Measurements from ENCODE around the gene SUMO2. TPM values are rescaled to one million over a fixed set of nuclear protein-coding genes. Genes with fewer than 3 reads are reported as not detected.

SUMO2 gene
- total RNA-seq, 1 experiment from 2014 or later = 859 TPM

- H3K27me3 ChIP-seq (ENCODE audit: insufficient read depth, low read length) = no peaks in the 10 kb centered on the region
- no TSS peak for BruUV-seq (replicated peaks)
- H3K27ac ChIP-seq (ENCODE audit: low read depth, low read length) = no peak overlapping the region
- H3K9me2 ChIP-seq (ENCODE audit: insufficient read depth) = no peaks in the 10 kb centered on the region
- H3K79me2 ChIP-seq (ENCODE audit: insufficient read depth, low read length) = peaks cover 85% of the 10 kb centered on the region
- ATAC-seq (no peak), DNase-seq (ENCODE audit: low read depth, low spot score) (no peak)
- POLR2A ChIA-PET = interaction anchor here (0.8 to 1.8 kb wide), 2 partner anchors 13 to 72 kb away, joined by 3 to 4 read pairs; no protein-coding TSS in a partner anchor
- RAD21 ChIA-PET (ENCODE audit: low non-redundant PET in 1 of 2, low total read pairs in 2 of 2, uncharacterized antibody in 2 of 2, unreplicated experiment in 2 of 2) = no interaction called here
- H3K4me1 ChIP-seq (ENCODE audit: control insufficient read depth in 1 of 2, insufficient read depth in 2 of 2, low read length in 2 of 2) = peaks cover 43 to 78% of the 10 kb centered on the region in 2 experiments
- no peak overlapping the region for H3K4me3 ChIP-seq (replicated peaks in 1 of 2; ENCODE audit: low read depth in 1 of 2, low read length in 2 of 2)
- CTCF ChIA-PET = interaction anchor here (5.6 kb wide), 1 partner anchor 13 kb away, joined by 75 read pairs; no protein-coding TSS in a partner anchor
- H3K36me3 ChIP-seq (ENCODE audit: control insufficient read depth in 1 of 2, insufficient read depth in 2 of 2, low read length in 2 of 2) = peaks cover 0 to 23% of the 10 kb centered on the region in 2 experiments; a peak in 1 of 4 replicates
- H3K9me3 ChIP-seq (ENCODE audit: control insufficient read depth in 1 of 2, insufficient read depth in 1 of 2, low read depth in 1 of 2, low read length in 2 of 2) = no peaks in the 10 kb centered on the region
- TF ChIP-seq SP1 (IDR thresholded peaks at IDR 0.05; ENCODE audit: low read depth) (no peak), ZNF274 (IDR thresholded peaks at IDR 0.05; ENCODE audit: low read depth, low read length) (no peak), JUND (IDR thresholded peaks at IDR 0.05) (no peak), SRF (IDR thresholded peaks at IDR 0.05; ENCODE audit: low read depth) (no peak), EZH2 (IDR thresholded peaks at IDR 0.05) (no peak), ELF1 (IDR thresholded peaks at IDR 0.05; ENCODE audit: borderline replicate concordance, low read depth) (no peak), EZH2phosphoT487 (IDR thresholded peaks at IDR 0.05; ENCODE audit: borderline replicate concordance) (no peak), SIN3A (IDR thresholded peaks at IDR 0.05; ENCODE audit: low read depth) (no peak), ZBTB33 (IDR thresholded peaks at IDR 0.05; ENCODE audit: extremely low read depth, insufficient replicate concordance, low read length) (no peak), TCF7L2 (IDR thresholded peaks at IDR 0.05; ENCODE audit: borderline replicate concordance, extremely low read depth, insufficient read depth, insufficient read length) (no peak), ZFX (IDR thresholded peaks at IDR 0.05) (no peak), EGR1 (IDR thresholded peaks at IDR 0.05; ENCODE audit: low read depth) (no peak), YY1 (IDR thresholded peaks at IDR 0.05; ENCODE audit: extremely low read depth, insufficient replicate concordance, low read depth, low read length) (no peak)
- TF ChIP-seq, protein P1, sequence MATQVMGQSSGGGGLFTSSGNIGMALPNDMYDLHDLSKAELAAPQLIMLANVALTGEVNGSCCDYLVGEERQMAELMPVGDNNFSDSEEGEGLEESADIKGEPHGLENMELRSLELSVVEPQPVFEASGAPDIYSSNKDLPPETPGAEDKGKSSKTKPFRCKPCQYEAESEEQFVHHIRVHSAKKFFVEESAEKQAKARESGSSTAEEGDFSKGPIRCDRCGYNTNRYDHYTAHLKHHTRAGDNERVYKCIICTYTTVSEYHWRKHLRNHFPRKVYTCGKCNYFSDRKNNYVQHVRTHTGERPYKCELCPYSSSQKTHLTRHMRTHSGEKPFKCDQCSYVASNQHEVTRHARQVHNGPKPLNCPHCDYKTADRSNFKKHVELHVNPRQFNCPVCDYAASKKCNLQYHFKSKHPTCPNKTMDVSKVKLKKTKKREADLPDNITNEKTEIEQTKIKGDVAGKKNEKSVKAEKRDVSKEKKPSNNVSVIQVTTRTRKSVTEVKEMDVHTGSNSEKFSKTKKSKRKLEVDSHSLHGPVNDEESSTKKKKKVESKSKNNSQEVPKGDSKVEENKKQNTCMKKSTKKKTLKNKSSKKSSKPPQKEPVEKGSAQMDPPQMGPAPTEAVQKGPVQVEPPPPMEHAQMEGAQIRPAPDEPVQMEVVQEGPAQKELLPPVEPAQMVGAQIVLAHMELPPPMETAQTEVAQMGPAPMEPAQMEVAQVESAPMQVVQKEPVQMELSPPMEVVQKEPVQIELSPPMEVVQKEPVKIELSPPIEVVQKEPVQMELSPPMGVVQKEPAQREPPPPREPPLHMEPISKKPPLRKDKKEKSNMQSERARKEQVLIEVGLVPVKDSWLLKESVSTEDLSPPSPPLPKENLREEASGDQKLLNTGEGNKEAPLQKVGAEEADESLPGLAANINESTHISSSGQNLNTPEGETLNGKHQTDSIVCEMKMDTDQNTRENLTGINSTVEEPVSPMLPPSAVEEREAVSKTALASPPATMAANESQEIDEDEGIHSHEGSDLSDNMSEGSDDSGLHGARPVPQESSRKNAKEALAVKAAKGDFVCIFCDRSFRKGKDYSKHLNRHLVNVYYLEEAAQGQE (IDR thresholded peaks at IDR 0.05; ENCODE audit: low read depth) = no peak
- TF ChIP-seq, protein P2, sequence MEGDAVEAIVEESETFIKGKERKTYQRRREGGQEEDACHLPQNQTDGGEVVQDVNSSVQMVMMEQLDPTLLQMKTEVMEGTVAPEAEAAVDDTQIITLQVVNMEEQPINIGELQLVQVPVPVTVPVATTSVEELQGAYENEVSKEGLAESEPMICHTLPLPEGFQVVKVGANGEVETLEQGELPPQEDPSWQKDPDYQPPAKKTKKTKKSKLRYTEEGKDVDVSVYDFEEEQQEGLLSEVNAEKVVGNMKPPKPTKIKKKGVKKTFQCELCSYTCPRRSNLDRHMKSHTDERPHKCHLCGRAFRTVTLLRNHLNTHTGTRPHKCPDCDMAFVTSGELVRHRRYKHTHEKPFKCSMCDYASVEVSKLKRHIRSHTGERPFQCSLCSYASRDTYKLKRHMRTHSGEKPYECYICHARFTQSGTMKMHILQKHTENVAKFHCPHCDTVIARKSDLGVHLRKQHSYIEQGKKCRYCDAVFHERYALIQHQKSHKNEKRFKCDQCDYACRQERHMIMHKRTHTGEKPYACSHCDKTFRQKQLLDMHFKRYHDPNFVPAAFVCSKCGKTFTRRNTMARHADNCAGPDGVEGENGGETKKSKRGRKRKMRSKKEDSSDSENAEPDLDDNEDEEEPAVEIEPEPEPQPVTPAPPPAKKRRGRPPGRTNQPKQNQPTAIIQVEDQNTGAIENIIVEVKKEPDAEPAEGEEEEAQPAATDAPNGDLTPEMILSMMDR (IDR thresholded peaks at IDR 0.05 in 2 of 3, conservative IDR thresholded peaks at IDR 0.05 in 1 of 3; ENCODE audit: borderline replicate concordance in 1 of 3, insufficient read depth in 1 of 3, low read depth in 2 of 3, low read length in 2 of 3) = no peak
- TF ChIP-seq, protein P3, sequence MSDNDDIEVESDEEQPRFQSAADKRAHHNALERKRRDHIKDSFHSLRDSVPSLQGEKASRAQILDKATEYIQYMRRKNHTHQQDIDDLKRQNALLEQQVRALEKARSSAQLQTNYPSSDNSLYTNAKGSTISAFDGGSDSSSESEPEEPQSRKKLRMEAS (IDR thresholded peaks at IDR 0.05) = no peak
- H4K20me1 ChIP-seq (ENCODE audit: insufficient read depth) = no peaks in the 10 kb centered on the region
- intact Hi-C loops (cut with micrococcal nuclease) = no loop called here
- no peak overlapping the region for H2AFZ ChIP-seq (ENCODE audit: low read depth, low read length, poor library complexity, severe bottlenecking)
- no peak overlapping the region for H3K9ac ChIP-seq (ENCODE audit: low read length)
- no peak overlapping the region for H3K4me2 ChIP-seq (ENCODE audit: low read length)
Observed at GRCh38 chr17:75126954-75127353, 55.8 kb downstream of the SUMO2 start.

Measured in HCT116 (cell line).